GM12878 (cell line): Measurements from ENCODE around the gene PNPLA5. TPM values are rescaled to one million over a fixed set of nuclear protein-coding genes. Genes with fewer than 3 reads are reported as not detected.

Experiments
- ATAC-seq: fragments of 200-7000 bp; cut with Tn5 transposase; 3 replicates; pipeline ENCODE4 v1.9.1; 2020; ENCODE audit warnings: mild to moderate bottlenecking, moderate library complexity
- BruUV-seq: library from RNA; stranded (reverse); fragments of 400-500 nt; replicated peaks from 2 replicates; lab custom pipeline; 2021; lab: Mats Ljungman, UMichigan
- CTCF ChIA-PET: fragments of 300-600 bp; sonication (Branson Sonifier 250); formaldehyde crosslinking; extraction: SDS; loops from one replicate; lab custom pipeline; 2021; ENCODE audit warnings: inconsistent platforms; lab: Yijun Ruan, JAX
- POLR2A ChIA-PET: fragments of 350-600 bp; formaldehyde crosslinking; extraction: SDS; loops from one replicate; lab custom pipeline; 2021; ENCODE audit warnings: inconsistent platforms; lab: Charles Lee
- RAD21 ChIA-PET: fragments of 300-600 bp; sonication (Branson Sonifier 250); formaldehyde crosslinking; loops from one replicate; lab custom pipeline; 2023; ENCODE audit warnings: antibody characterized with exemption; ENCODE audit not compliant: unreplicated experiment; lab: Charles Lee
- SMC1A ChIA-PET: fragments of 300-600 bp; sonication (Branson Sonifier 250); formaldehyde crosslinking; loops from one replicate; lab custom pipeline; 2023; ENCODE audit not compliant: unreplicated experiment, uncharacterized antibody; lab: Charles Lee
- DNase-seq: peaks from one replicate; pipeline ENCODE4 v3.0.0-alpha.2; 2011; ENCODE audit warnings: low read depth, low spot score
- FAIRE-seq: peaks from 3 replicates; lab custom pipeline; 2011; peaks lifted over from hg19 to GRCh38; lab: Jason Lieb, UNC
- H2AFZ ChIP-seq: 2 replicates; pipeline ENCODE4 v1.6.0; 2011; ENCODE audit warnings: low read depth, low read length, control low read depth; ENCODE audit not compliant: control insufficient read depth
- H3K27ac ChIP-seq: 2 replicates; pipeline ENCODE4 v1.5.1; 2011; ENCODE audit warnings: control low read depth; ENCODE audit not compliant: control insufficient read depth, insufficient read depth
- H3K27me3 ChIP-seq, 2 experiments: replicated peaks in 1 of 2; 2 replicates each; pipeline versions ENCODE4 v1.6.0 to v1.6.1; 2011; ENCODE audit warnings: low read length in 1 of 2; ENCODE audit not compliant: control insufficient read depth in 2 of 2, insufficient read depth in 2 of 2
- H3K36me3 ChIP-seq, 2 experiments: 2 replicates each; pipeline ENCODE4 v1.5.1; 2011; ENCODE audit warnings: low read length in 1 of 2; ENCODE audit not compliant: control insufficient read depth in 2 of 2, insufficient read depth in 2 of 2
- H3K4me1 ChIP-seq: 2 replicates; pipeline ENCODE4 v1.6.1; 2011; ENCODE audit warnings: mild to moderate bottlenecking, low read length, moderate library complexity, mixed read lengths; ENCODE audit not compliant: control insufficient read depth, insufficient read depth
- H3K4me2 ChIP-seq: 2 replicates; pipeline ENCODE4 v1.6.0; 2011; ENCODE audit warnings: control low read depth; ENCODE audit not compliant: control insufficient read depth, insufficient read depth
- H3K4me3 ChIP-seq: fragments of 200-600 bp; sonication (generic); 2 replicates; pipeline ENCODE4 v1.5.1; 2016
- H3K79me2 ChIP-seq: 2 replicates; pipeline ENCODE4 v1.6.0; 2011; ENCODE audit warnings: low read length; ENCODE audit not compliant: control insufficient read depth, insufficient read depth
- H3K9ac ChIP-seq: 2 replicates; pipeline ENCODE4 v1.8.0; 2011; ENCODE audit warnings: low read length, control low read depth, mixed read lengths; ENCODE audit not compliant: control insufficient read depth, insufficient read depth
- H3K9me3 ChIP-seq: replicated peaks from 3 replicates; pipeline ENCODE4 v1.5.1; 2011; ENCODE audit warnings: mild to moderate bottlenecking, low read length; ENCODE audit not compliant: control insufficient read depth, insufficient read depth
- H4K20me1 ChIP-seq: 2 replicates; pipeline ENCODE4 v1.6.0; 2011; ENCODE audit not compliant: control insufficient read depth, insufficient read depth
- CHD2 ChIP-seq: IDR thresholded peaks from 2 replicates; pipeline ENCODE4 v1.6.1; 2011; ENCODE audit warnings: low read depth, low read length, improper control_type of control experiment, borderline replicate concordance
- CREB1 ChIP-seq: IDR thresholded peaks from 2 replicates; pipeline ENCODE4 v1.6.1; 2012; ENCODE audit warnings: low read depth, mild to moderate bottlenecking, inconsistent platforms
- ETV6 ChIP-seq, 2 experiments: fragments of 450-650 bp in 1 of 2; IDR thresholded peaks in 1 of 2; conservative IDR thresholded peaks in 1 of 2; 2 replicates each; pipeline ENCODE4 v1.6.1; 2014; ENCODE audit warnings: antibody characterized with exemption in 1 of 2, borderline replicate concordance in 1 of 2, low read depth in 1 of 2, mild to moderate bottlenecking in 1 of 2, moderate library complexity in 1 of 2
- GABPA ChIP-seq: IDR thresholded peaks from 2 replicates; pipeline ENCODE4 v1.6.1; 2014; ENCODE audit warnings: antibody characterized with exemption, low read depth, mild to moderate bottlenecking, inconsistent platforms
- NFIC ChIP-seq: IDR thresholded peaks from 2 replicates; pipeline ENCODE4 v1.6.1; 2012; ENCODE audit warnings: low read depth, mild to moderate bottlenecking, inconsistent platforms, low read length, moderate library complexity
- POLR2AphosphoS2 ChIP-seq: IDR thresholded peaks from 2 replicates; pipeline ENCODE4 v1.6.1; 2011; ENCODE audit warnings: low read depth, mild to moderate bottlenecking, low read length, improper control_type of control experiment, moderate library complexity
- RUNX3 ChIP-seq: IDR thresholded peaks from 2 replicates; pipeline ENCODE4 v1.6.1; 2012; ENCODE audit warnings: low read length, inconsistent platforms
- SIN3A ChIP-seq: IDR thresholded peaks from 2 replicates; pipeline ENCODE4 v1.6.1; 2012; ENCODE audit warnings: low read depth, low read length, improper control_type of control experiment
- SMC3 ChIP-seq: IDR thresholded peaks from 2 replicates; pipeline ENCODE4 v1.6.1; 2011; ENCODE audit warnings: low read length, improper control_type of control experiment, borderline replicate concordance
- TARDBP ChIP-seq: IDR thresholded peaks from 2 replicates; pipeline ENCODE4 v1.6.1; 2016; ENCODE audit warnings: borderline replicate concordance
- TCF7 ChIP-seq: IDR thresholded peaks from 2 replicates; pipeline ENCODE4 v1.6.1; 2014; ENCODE audit warnings: antibody characterized with exemption, borderline replicate concordance
- WGBS: methylation state at CpG from one replicate; pipeline ENCODE4 v1.1.6; 2016; ENCODE audit warnings: low lambda C conversion rate; ENCODE audit not compliant: insufficient replicate concordance, insufficient coverage; ENCODE audit errors: missing lambda C conversion rate; 5-methylcytosine and 5-hydroxymethylcytosine counted together
- in situ Hi-C: fragments of 300-500 bp; cut with MboI; formaldehyde crosslinking; loops from 9 replicates; pipeline ENCODE4 v1.14.3; 2018; ENCODE audit warnings: mixed read lengths
- intact Hi-C: fragments of 100-400 bp; cut with micrococcal nuclease; formaldehyde crosslinking; loops from one replicate; pipeline ENCODE4 v1.14.2; 2022; ENCODE audit not compliant: unreplicated experiment
- polyA plus RNA-seq, 11 experiments: library from polyadenylated mRNA; depleted of rRNA in 4 of 11; unstranded in 6 of 11; stranded (reverse) in 5 of 11; fragments of >200 nt; fragmentation: Nextera tagmentation in 4 of 11; fragmentation: Illumina TruSeq in 1 of 11; extraction: Ambion mirVana in 4 of 11; extraction: Trizol in 1 of 11; gene quantifications; 1 replicate in 1 of 11; 2 replicates in 10 of 11; pipeline versions ENCODE4 v1.2.1 to v1.2.3, GENCODE V29; 2011 to 2016; ENCODE audit warnings: inconsistent platforms in 2 of 11, missing spikeins in 2 of 11, low read depth in 1 of 11
- total RNA-seq, 4 experiments: library from RNA; depleted of rRNA in 3 of 4; stranded (reverse); fragments of >200 nt in 3 of 4; fragmentation: Illumina TruSeq in 1 of 4; extraction: Trizol in 1 of 4; gene quantifications; 2 replicates each; pipeline versions ENCODE4 v1.2.1 to v1.2.3, GENCODE V29; 2013 to 2021
- TF ChIP-seq, protein P1 (sequence below): fragments of 150-350 bp; IDR thresholded peaks from 2 replicates; pipeline ENCODE4 v1.6.1; 2016; ENCODE audit warnings: low read depth, low read length
- TF ChIP-seq, protein P2 (sequence below): fragments of 450-650 bp; formaldehyde crosslinking; IDR thresholded peaks from 2 replicates; pipeline ENCODE4 v1.5.0; 2022; ENCODE audit warnings: mild to moderate bottlenecking, missing genetic modification characterization
- TF ChIP-seq, protein P3 (sequence below): fragments of 150-350 bp; IDR thresholded peaks from 2 replicates; pipeline ENCODE4 v1.6.1; 2014; ENCODE audit warnings: mild to moderate bottlenecking, low read depth, low read length
- TF ChIP-seq, protein P4 (sequence below): fragments of 450-650 bp; IDR thresholded peaks from 2 replicates; pipeline ENCODE4 v1.6.1; 2016; ENCODE audit warnings: mild to moderate bottlenecking

PNPLA5 gene
- total and polyA plus RNA-seq, 10 of the 15 experiments (the other 5 are each of a cell fraction or from before 2014, with no cell fraction given), result not detected

DNA sequence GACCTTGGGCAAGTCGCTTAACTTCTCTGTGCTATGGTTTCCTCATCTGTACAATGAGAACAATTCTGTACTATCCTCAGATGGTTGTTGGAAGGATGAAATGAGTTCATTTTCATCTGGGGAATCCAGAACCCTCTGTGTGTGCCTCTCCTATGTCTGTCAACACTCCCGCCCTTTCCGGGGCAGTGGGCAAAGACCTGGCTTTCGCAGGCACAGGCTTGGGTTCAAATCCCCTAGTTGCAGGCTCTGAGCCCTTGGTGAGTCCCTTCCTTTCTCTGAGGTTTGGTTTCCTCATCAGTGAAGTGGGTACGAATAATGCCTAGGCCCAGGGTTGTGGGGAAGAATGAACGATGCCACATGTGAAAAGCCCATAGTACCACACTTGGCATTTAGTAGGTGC is 6.0 kb downstream of the PNPLA5 start:
- WGBS, result 52% methylated on average over 6 of the region's 6 CpGs
- POLR2A ChIA-PET, result no interaction called here
- BruUV-seq, result no TSS peak
- Histone ChIP-seq H3K36me3 (no peaks in the 10 kb centered on the region), H2AFZ (no peak overlapping the region), H3K9ac (no peak overlapping the region), H3K4me3 (no peak overlapping the region), H3K4me1 (peaks cover 9% of the 10 kb centered on the region), H3K27me3 (peaks cover 5 to 6% of the 10 kb centered on the region in 2 experiments), H3K9me3 (no peaks in the 10 kb centered on the region), H3K4me2 (no peak overlapping the region), H3K79me2 (no peaks in the 10 kb centered on the region), H4K20me1 (no peaks in the 10 kb centered on the region; the same call in 1 of the 2 replicates), H3K27ac (no peak overlapping the region)
- in situ Hi-C loops, result no loop called here
- no peak for FAIRE-seq
- CTCF ChIA-PET, result interaction anchor here (0.9 to 1.6 kb wide), 3 partner anchors 10 to 612 kb away, joined by 3 to 7 read pairs (median 3); no protein-coding TSS in a partner anchor
- no peak for DNase-seq
- intact Hi-C loops, result loop anchor here (2.0 to 10.0 kb wide), 2 partner anchors 141 to 497 kb away; no protein-coding TSS in a partner anchor
- RAD21 ChIA-PET, result no interaction called here
- SMC1A ChIA-PET, result no interaction called here
- ATAC-seq, result no peak
- TF ChIP-seq TARDBP, result no peak
- TF ChIP-seq, protein P1, sequence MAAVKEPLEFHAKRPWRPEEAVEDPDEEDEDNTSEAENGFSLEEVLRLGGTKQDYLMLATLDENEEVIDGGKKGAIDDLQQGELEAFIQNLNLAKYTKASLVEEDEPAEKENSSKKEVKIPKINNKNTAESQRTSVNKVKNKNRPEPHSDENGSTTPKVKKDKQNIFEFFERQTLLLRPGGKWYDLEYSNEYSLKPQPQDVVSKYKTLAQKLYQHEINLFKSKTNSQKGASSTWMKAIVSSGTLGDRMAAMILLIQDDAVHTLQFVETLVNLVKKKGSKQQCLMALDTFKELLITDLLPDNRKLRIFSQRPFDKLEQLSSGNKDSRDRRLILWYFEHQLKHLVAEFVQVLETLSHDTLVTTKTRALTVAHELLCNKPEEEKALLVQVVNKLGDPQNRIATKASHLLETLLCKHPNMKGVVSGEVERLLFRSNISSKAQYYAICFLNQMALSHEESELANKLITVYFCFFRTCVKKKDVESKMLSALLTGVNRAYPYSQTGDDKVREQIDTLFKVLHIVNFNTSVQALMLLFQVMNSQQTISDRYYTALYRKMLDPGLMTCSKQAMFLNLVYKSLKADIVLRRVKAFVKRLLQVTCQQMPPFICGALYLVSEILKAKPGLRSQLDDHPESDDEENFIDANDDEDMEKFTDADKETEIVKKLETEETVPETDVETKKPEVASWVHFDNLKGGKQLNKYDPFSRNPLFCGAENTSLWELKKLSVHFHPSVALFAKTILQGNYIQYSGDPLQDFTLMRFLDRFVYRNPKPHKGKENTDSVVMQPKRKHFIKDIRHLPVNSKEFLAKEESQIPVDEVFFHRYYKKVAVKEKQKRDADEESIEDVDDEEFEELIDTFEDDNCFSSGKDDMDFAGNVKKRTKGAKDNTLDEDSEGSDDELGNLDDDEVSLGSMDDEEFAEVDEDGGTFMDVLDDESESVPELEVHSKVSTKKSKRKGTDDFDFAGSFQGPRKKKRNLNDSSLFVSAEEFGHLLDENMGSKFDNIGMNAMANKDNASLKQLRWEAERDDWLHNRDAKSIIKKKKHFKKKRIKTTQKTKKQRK, result no peak
- TF ChIP-seq ETV6 (conservative IDR thresholded peaks at IDR 0.05 in 1 of 2, IDR thresholded peaks at IDR 0.05 in 1 of 2; ENCODE audit: borderline replicate concordance in 1 of 2, low read depth in 1 of 2), result no peak
- TF ChIP-seq CREB1, result no peak
- TF ChIP-seq, protein P2, sequence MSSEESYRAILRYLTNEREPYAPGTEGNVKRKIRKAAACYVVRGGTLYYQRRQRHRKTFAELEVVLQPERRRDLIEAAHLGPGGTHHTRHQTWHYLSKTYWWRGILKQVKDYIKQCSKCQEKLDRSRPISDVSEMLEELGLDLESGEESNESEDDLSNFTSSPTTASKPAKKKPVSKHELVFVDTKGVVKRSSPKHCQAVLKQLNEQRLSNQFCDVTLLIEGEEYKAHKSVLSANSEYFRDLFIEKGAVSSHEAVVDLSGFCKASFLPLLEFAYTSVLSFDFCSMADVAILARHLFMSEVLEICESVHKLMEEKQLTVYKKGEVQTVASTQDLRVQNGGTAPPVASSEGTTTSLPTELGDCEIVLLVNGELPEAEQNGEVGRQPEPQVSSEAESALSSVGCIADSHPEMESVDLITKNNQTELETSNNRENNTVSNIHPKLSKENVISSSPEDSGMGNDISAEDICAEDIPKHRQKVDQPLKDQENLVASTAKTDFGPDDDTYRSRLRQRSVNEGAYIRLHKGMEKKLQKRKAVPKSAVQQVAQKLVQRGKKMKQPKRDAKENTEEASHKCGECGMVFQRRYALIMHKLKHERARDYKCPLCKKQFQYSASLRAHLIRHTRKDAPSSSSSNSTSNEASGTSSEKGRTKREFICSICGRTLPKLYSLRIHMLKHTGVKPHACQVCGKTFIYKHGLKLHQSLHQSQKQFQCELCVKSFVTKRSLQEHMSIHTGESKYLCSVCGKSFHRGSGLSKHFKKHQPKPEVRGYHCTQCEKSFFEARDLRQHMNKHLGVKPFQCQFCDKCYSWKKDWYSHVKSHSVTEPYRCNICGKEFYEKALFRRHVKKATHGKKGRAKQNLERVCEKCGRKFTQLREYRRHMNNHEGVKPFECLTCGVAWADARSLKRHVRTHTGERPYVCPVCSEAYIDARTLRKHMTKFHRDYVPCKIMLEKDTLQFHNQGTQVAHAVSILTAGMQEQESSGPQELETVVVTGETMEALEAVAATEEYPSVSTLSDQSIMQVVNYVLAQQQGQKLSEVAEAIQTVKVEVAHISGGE, result no peak
- no peak for TF ChIP-seq NFIC
- TF ChIP-seq TCF7, result no peak
- no peak for TF ChIP-seq GABPA
- no peak for TF ChIP-seq SMC3
- no peak for TF ChIP-seq POLR2AphosphoS2
- TF ChIP-seq SIN3A, result no peak
- TF ChIP-seq, protein P3, sequence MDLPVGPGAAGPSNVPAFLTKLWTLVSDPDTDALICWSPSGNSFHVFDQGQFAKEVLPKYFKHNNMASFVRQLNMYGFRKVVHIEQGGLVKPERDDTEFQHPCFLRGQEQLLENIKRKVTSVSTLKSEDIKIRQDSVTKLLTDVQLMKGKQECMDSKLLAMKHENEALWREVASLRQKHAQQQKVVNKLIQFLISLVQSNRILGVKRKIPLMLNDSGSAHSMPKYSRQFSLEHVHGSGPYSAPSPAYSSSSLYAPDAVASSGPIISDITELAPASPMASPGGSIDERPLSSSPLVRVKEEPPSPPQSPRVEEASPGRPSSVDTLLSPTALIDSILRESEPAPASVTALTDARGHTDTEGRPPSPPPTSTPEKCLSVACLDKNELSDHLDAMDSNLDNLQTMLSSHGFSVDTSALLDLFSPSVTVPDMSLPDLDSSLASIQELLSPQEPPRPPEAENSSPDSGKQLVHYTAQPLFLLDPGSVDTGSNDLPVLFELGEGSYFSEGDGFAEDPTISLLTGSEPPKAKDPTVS, result no peak
- TF ChIP-seq, protein P4, sequence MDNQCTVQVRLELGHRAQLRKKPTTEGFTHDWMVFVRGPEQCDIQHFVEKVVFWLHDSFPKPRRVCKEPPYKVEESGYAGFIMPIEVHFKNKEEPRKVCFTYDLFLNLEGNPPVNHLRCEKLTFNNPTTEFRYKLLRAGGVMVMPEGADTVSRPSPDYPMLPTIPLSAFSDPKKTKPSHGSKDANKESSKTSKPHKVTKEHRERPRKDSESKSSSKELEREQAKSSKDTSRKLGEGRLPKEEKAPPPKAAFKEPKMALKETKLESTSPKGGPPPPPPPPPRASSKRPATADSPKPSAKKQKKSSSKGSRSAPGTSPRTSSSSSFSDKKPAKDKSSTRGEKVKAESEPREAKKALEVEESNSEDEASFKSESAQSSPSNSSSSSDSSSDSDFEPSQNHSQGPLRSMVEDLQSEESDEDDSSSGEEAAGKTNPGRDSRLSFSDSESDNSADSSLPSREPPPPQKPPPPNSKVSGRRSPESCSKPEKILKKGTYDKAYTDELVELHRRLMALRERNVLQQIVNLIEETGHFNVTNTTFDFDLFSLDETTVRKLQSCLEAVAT, result no peak
- TF ChIP-seq RUNX3, result no peak
- no peak for TF ChIP-seq CHD2
